Measurements from ENCODE around the gene SPOCK1. TPM values are rescaled to one million over a fixed set of nuclear protein-coding genes. Genes with fewer than 3 reads are reported as not detected.
A peak's percentile ranks its signal among the peaks of the same experiment; 100 is the strongest.

SPOCK1 gene
- total RNA-seq, 2 donors from 2014 or later: 75.0 to 213 TPM

- intact Hi-C loops (cut with DNase I): loop anchor here (5.0 to 10.0 kb wide), 3 partner anchors 150 to 413 kb away; no protein-coding TSS in a partner anchor
- ATAC-seq: peak; percentile 12 to 27
- no peak for DNase-seq
These were observed 1.5 kb downstream of the SPOCK1 start for GRCh38 chr5:137497396-137498290.

GRCh38 chr5:137496919-137497318, 2.2 kb downstream of the SPOCK1 start:
- no peak for ATAC-seq
- intact Hi-C loops (cut with DNase I): loop anchor here (5.0 to 10.0 kb wide), 3 partner anchors 150 to 412 kb away; no protein-coding TSS in a partner anchor
- DNase-seq: no peak

GRCh38 chr5:137492331-137492730, 6.8 kb downstream of the SPOCK1 start:
- intact Hi-C loops (cut with DNase I): loop anchor here in 1 of 2 donors (10.0 kb wide), 1 partner anchor 408 kb away; no protein-coding TSS in a partner anchor
- no peak for ATAC-seq
- DNase-seq: no peak

GRCh38 chr5:137491121-137491520, 8.0 kb downstream of the SPOCK1 start:
- intact Hi-C loops (cut with DNase I): loop anchor here in 1 of 2 donors (10.0 kb wide), 1 partner anchor 406 kb away; no protein-coding TSS in a partner anchor
- ATAC-seq (peak in 1 of 2 donors; percentile 23), DNase-seq (no peak)

GRCh38 chr5:137490591-137490990, 8.5 kb downstream of the SPOCK1 start:
- no peak for ATAC-seq
- intact Hi-C loops (cut with DNase I): loop anchor here in 1 of 2 donors (10.0 kb wide), 1 partner anchor 406 kb away; no protein-coding TSS in a partner anchor
- DNase-seq: no peak

GRCh38 chr5:137488974-137489373, 10.2 kb downstream of the SPOCK1 start:
- DNase-seq (no peak), ATAC-seq (no peak)
- intact Hi-C loops (cut with DNase I): no loop called here

GRCh38 chr5:137488516-137488915, 10.6 kb downstream of the SPOCK1 start:
- ATAC-seq (no peak), DNase-seq (no peak)
- intact Hi-C loops (cut with DNase I): no loop called here

GRCh38 chr5:137487600-137487999, 11.5 kb downstream of the SPOCK1 start:
- ATAC-seq (peak; percentile 34 to 69), DNase-seq (peak; percentile 40)
- intact Hi-C loops (cut with DNase I): no loop called here

GRCh38 chr5:137486707-137487106, 12.4 kb downstream of the SPOCK1 start:
- peak in 1 of 2 donors; percentile 93 for ATAC-seq
- intact Hi-C loops (cut with DNase I): no loop called here
- DNase-seq: peak; percentile 55

- no peak for DNase-seq
- intact Hi-C loops (cut with DNase I): no loop called here
- no peak for ATAC-seq
These were observed 17.5 kb downstream of the SPOCK1 start for GRCh38 chr5:137481596-137481995.

- intact Hi-C loops (cut with DNase I): no loop called here
- DNase-seq: no peak
- no peak for ATAC-seq
These were observed 21.1 kb downstream of the SPOCK1 start for GRCh38 chr5:137478043-137478442.

GRCh38 chr5:137470921-137471220, 28.3 kb downstream of the SPOCK1 start:
- DNase-seq (no peak), ATAC-seq (peak in 1 of 2 donors; percentile 7)
- intact Hi-C loops (cut with DNase I): no loop called here

- intact Hi-C loops (cut with DNase I): no loop called here
- ATAC-seq: peak in 1 of 2 donors; percentile 97
- peak; percentile 57 for DNase-seq
These were observed 28.8 kb downstream of the SPOCK1 start for GRCh38 chr5:137470111-137470920.

- no peak for DNase-seq
- intact Hi-C loops (cut with DNase I): no loop called here
- peak; percentile 23 to 50 for ATAC-seq
These were observed 32.2 kb downstream of the SPOCK1 start for GRCh38 chr5:137466889-137467288.

- intact Hi-C loops (cut with DNase I): no loop called here
These were observed 33.2 kb downstream of the SPOCK1 start for GRCh38 chr5:137465930-137466329.

GRCh38 chr5:137462816-137463520, 36.2 kb downstream of the SPOCK1 start:
- ATAC-seq: no peak
- intact Hi-C loops (cut with DNase I): no loop called here
- no peak for DNase-seq

More at GRCh38 chr5:137465930-137466329, 33.2 kb downstream of the SPOCK1 start:
- DNase-seq: no peak
- no peak for ATAC-seq

- ATAC-seq: peak; percentile 12 to 75
- intact Hi-C loops (cut with DNase I): no loop called here
These were observed 36.9 kb downstream of the SPOCK1 start for GRCh38 chr5:137462265-137462590.

GRCh38 chr5:137461391-137462264, 37.5 kb downstream of the SPOCK1 start:
- no peak for DNase-seq
- peak in 1 of 2 donors; percentile 14 for ATAC-seq
- intact Hi-C loops (cut with DNase I): no loop called here

More at GRCh38 chr5:137462265-137462590, 36.9 kb downstream of the SPOCK1 start:
- DNase-seq: no peak

Data from left cardiac atrium (tissue), 4 donors.